ENCODE results near the gene SLC29A3. TPM values are rescaled to one million over a fixed set of nuclear protein-coding genes. Genes with fewer than 3 reads are reported as not detected.

The SLC29A3 gene
- total RNA-seq, 2 experiments from 2014 or later: 2.9 to 3.3 TPM

DNA sequence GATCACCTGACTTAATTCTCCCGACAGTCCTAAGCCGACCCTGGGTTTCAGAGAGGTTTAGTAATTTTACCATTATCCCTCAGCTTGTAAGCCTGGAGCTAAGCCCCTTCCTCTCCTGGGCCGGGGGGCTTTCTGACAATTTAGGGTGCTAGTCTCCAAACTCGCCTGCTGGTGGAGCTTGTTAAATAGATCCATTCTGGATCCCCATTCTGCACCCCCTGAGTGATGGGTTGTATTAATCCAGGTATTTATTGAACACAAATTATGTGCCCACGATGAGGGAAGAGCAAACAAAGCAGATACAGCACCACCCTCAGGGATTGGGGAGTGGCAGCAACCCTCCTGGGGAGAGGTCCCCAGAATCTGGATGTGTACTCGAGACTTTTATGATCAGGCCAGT is 1.3 kb upstream of the SLC29A3 start:
- peaks cover 5% of the 10 kb centered on the region for H3K27me3 Mint-ChIP-seq
- intact Hi-C loops (cut with micrococcal nuclease): loop anchor here (5.0 kb wide), 1 partner anchor 60 kb away; no protein-coding TSS in a partner anchor
- POLR2A ChIA-PET: interaction anchor here (0.9 to 1.2 kb wide), 2 partner anchors 8 to 11 kb away, joined by 3 read pairs; no protein-coding TSS in a partner anchor

DNA sequence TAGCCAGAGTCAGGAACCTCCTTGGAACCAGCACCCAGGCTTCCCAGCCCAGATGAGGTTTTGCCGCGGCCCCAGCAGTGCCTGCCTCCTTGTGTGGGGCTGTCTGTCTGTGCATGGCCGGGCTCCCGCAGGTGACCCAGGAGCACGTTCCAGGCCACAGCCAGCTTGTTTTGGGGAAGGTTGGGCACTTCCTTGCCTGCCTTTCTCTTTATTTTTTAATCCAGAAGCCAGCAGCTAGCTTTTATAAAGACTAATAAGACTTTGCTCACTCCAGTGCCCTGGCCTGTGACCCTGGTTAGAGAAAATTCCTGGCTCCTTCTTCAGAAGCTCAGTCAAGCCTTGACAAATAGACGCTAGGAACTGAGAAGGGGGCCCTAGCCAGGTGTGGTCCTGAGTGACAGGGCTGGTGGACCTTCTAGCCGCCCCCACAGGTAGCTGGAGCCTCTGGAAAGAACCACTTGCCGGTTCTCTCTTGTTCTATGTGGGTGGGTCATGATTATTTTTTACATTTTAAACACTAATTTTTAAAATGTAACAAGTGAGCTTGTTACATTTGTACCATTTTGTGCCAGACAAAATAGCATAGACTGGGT is 837 bp downstream of the SLC29A3 start:
- peak overlapping the region; percentile 89 for H3K4me3 Mint-ChIP-seq

More for the DNA sequence above, 1.3 kb upstream of the SLC29A3 start:
- H3K36me3 Mint-ChIP-seq (ENCODE audit: low read depth): no peaks in the 10 kb centered on the region
- no peak overlapping the region for H3K27ac Mint-ChIP-seq
- TF ChIP-seq CTCF (IDR thresholded peaks at IDR 0.05): no peak
- H3K4me1 Mint-ChIP-seq (ENCODE audit: low read depth): peaks cover 33% of the 10 kb centered on the region
- CTCF ChIA-PET: interaction anchor here (1.4 to 3.1 kb wide), 3 partner anchors 60 to 390 kb away, joined by 3 to 12 read pairs (median 6); no protein-coding TSS in a partner anchor
- ATAC-seq (no peak), DNase-seq (no peak)
- H3K9me3 Mint-ChIP-seq: no peaks in the 10 kb centered on the region
- H3K4me3 Mint-ChIP-seq: no peak overlapping the region

GRCh38 chr10:71320592-71320991 is 1.5 kb downstream of the SLC29A3 start:
- peaks cover 40% of the 10 kb centered on the region for H3K4me1 Mint-ChIP-seq (ENCODE audit: low read depth)
- no peak for TF ChIP-seq CTCF (IDR thresholded peaks at IDR 0.05)
- POLR2A ChIA-PET: interaction anchor here (0.8 to 1.1 kb wide), 2 partner anchors 30 to 57 kb away, joined by 3 read pairs; no protein-coding TSS in a partner anchor
- peak overlapping the region; percentile 89 for H3K4me3 Mint-ChIP-seq
- CTCF ChIA-PET: interaction anchor here (1.0 to 3.1 kb wide), 3 partner anchors 9 to 250 kb away, joined by 3 to 12 read pairs (median 4); no protein-coding TSS in a partner anchor
- ATAC-seq: no peak
- H3K27me3 Mint-ChIP-seq: no peaks in the 10 kb centered on the region
- no peak overlapping the region for H3K27ac Mint-ChIP-seq
- no peak for DNase-seq
- intact Hi-C loops (cut with micrococcal nuclease): no loop called here
- no peaks in the 10 kb centered on the region for H3K9me3 Mint-ChIP-seq
- H3K36me3 Mint-ChIP-seq (ENCODE audit: low read depth): peaks cover 15% of the 10 kb centered on the region

More for the DNA sequence above, 837 bp downstream of the SLC29A3 start:
- TF ChIP-seq CTCF (IDR thresholded peaks at IDR 0.05): no peak
- H3K36me3 Mint-ChIP-seq (ENCODE audit: low read depth): peaks cover 15% of the 10 kb centered on the region
- intact Hi-C loops (cut with micrococcal nuclease): loop anchor here (5.0 kb wide), 1 partner anchor 57 kb away; no protein-coding TSS in a partner anchor
- CTCF ChIA-PET: interaction anchor here (1.0 to 3.1 kb wide), 6 partner anchors 10 to 388 kb away, joined by 3 to 12 read pairs (median 4); no protein-coding TSS in a partner anchor
- no peak for DNase-seq
- ATAC-seq: no peak
- no peaks in the 10 kb centered on the region for H3K27me3 Mint-ChIP-seq
- H3K27ac Mint-ChIP-seq: peak overlapping the region; percentile 81
- H3K4me1 Mint-ChIP-seq (ENCODE audit: low read depth): peaks cover 41% of the 10 kb centered on the region
- H3K9me3 Mint-ChIP-seq: no peaks in the 10 kb centered on the region
- POLR2A ChIA-PET: interaction anchor here (0.8 to 1.1 kb wide), 2 partner anchors 31 to 57 kb away, joined by 3 read pairs; no protein-coding TSS in a partner anchor

GRCh38 chr10:71321386-71321785 is 2.3 kb downstream of the SLC29A3 start:
- H3K4me1 Mint-ChIP-seq (ENCODE audit: low read depth): peaks cover 32% of the 10 kb centered on the region
- no peaks in the 10 kb centered on the region for H3K9me3 Mint-ChIP-seq
- ChIA-PET POLR2A (no interaction called here), CTCF (interaction anchor here (0.7 to 1.2 kb wide), 2 partner anchors 13 to 74 kb away, joined by 3 read pairs; no protein-coding TSS in a partner anchor)
- no peak overlapping the region for H3K27ac Mint-ChIP-seq
- intact Hi-C loops (cut with micrococcal nuclease): no loop called here
- H3K27me3 Mint-ChIP-seq: no peaks in the 10 kb centered on the region
- peaks cover 15% of the 10 kb centered on the region for H3K36me3 Mint-ChIP-seq (ENCODE audit: low read depth)
- no peak overlapping the region for H3K4me3 Mint-ChIP-seq
- DNase-seq (no peak), ATAC-seq (no peak)
- no peak for TF ChIP-seq CTCF (IDR thresholded peaks at IDR 0.05)

- POLR2A ChIA-PET: interaction anchor here (0.9 kb wide), 1 partner anchor 39 kb away, joined by 3 read pairs; no protein-coding TSS in a partner anchor
- H3K4me1 Mint-ChIP-seq (ENCODE audit: low read depth): peaks cover 25% of the 10 kb centered on the region
- peak; percentile 19 for ATAC-seq
- TF ChIP-seq CTCF (IDR thresholded peaks at IDR 0.05): no peak
- DNase-seq: peak; percentile 21
- H3K27me3 Mint-ChIP-seq: no peaks in the 10 kb centered on the region
- H3K9me3 Mint-ChIP-seq: no peaks in the 10 kb centered on the region
- CTCF ChIA-PET: interaction anchor here (1.0 to 4.1 kb wide), 4 partner anchors 9 to 375 kb away, joined by 3 to 17 read pairs (median 3); no protein-coding TSS in a partner anchor
- H3K27ac Mint-ChIP-seq: no peak overlapping the region
- intact Hi-C loops (cut with micrococcal nuclease): no loop called here
- peaks cover 16% of the 10 kb centered on the region for H3K36me3 Mint-ChIP-seq (ENCODE audit: low read depth)
- no peak overlapping the region for H3K4me3 Mint-ChIP-seq
Measured at GRCh38 chr10:71323407-71323806, 4.3 kb downstream of the SLC29A3 start.

Data from activated CD8-positive, alpha-beta T cell treated with anti-CD3 and anti-CD28 coated beads for 36 hours (primary cell).